NCI-H1048 (cell line): Measurements from ENCODE around the gene NUP62.

Source experiments
- DNase-seq: peaks from one replicate; lab custom pipeline; 2025; lab: John Stamatoyannopoulos, UW

The NUP62 gene

DNA sequence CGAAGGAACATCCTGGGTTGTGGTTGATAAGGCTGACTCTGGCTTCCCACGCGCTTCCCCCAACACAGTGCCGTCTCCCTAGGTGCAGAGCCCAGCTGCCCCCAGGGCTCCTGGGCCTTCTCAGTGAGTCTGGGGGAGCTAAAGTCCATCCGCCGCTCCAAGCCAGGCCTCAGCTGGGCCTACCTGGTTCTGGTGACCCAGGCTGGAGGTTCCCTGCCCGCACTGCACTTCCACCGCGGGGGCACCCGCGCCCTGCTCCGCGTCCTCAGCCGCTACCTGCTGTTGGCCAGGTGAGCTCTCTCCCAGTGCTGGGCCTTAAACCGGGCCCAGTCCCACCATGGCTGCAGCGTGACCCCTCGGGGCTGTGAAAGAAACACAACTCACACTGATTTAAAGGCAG, 48.1 kb downstream of the NUP62 start:
- DNase-seq: no peak

DNA sequence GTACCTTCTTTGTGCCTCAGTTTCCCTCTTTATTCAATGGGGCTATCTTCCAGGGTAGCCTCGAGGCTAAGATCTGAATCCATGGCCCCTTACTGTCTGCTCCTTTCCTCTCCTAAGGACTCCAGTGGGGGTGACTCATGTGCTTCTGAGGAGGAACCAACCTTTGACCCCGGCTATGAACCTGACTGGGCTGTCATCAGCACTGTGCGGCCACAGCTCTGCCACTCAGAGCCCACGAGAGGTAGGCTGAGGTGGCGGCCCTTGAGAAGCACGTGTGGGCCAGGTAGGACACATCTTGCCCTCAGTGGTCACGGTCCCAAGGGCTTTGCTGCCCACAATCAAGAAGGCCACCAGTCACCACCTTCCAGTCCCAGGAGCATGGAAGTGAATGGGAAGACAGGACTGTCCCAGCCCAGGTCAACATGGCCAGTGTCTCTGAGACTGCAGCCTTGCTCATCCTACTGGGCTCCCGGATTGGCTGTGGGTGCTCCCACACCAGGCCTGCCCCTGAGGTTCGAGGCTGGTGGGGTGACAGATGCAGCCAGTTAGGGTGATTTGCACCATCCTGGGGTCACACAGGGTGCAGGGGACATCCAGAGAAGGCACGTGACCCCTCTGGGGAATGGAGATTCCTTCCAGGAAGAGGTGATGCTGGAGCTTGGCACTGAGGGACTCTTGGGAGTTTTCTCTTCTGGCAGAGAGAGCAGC, 49.0 kb downstream of the NUP62 start:
- DNase-seq: no peak

- no peak for DNase-seq
These were observed 49.9 kb downstream of the NUP62 start for GRCh38 chr19:49879243-49879963.

GRCh38 chr19:49878744-49879070, 50.6 kb downstream of the NUP62 start:
- no peak for DNase-seq

DNA sequence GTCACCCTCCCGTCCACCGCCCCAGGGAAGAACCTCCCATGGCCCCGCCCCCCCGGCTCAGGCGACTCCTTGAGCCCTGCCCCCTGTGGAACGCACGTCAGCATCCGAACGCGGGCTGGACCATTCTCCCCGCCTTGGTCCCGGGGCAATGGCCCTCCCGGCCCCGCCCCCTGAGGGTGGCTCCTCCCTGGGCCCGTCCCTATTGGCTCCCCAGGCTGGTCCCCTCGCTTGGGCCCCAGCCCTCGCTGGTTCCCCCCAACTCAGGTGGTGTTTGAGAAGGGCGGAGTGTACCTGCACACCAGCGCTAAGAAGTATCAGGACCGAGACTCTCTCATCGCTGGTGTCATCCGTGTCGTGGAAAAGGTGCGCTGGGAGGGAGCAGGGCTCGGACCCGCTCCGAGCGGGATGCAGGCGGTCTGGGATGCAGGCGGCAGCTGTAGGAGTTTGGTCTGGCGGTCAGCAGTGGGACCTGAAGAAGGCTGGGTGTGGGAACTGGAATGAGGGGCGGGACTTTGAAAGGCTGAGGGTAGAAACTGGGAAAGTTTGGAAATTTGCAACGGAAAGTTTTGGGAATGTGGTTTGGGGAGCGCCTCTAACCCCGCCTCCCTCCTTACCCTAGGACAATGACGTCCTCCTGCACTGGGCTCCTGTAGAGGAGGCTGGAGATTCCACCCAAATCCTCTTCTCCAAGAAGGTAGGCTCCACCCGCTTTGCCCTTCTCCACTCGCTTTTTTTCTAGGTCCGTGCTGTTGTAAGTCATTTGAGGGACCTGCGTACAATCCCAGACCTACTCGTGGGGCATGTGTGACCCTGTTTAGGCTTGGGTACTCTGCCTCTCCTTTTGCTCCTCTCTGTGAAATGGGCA, 51.2 kb downstream of the NUP62 start:
- DNase-seq: peak; percentile 87

DNA sequence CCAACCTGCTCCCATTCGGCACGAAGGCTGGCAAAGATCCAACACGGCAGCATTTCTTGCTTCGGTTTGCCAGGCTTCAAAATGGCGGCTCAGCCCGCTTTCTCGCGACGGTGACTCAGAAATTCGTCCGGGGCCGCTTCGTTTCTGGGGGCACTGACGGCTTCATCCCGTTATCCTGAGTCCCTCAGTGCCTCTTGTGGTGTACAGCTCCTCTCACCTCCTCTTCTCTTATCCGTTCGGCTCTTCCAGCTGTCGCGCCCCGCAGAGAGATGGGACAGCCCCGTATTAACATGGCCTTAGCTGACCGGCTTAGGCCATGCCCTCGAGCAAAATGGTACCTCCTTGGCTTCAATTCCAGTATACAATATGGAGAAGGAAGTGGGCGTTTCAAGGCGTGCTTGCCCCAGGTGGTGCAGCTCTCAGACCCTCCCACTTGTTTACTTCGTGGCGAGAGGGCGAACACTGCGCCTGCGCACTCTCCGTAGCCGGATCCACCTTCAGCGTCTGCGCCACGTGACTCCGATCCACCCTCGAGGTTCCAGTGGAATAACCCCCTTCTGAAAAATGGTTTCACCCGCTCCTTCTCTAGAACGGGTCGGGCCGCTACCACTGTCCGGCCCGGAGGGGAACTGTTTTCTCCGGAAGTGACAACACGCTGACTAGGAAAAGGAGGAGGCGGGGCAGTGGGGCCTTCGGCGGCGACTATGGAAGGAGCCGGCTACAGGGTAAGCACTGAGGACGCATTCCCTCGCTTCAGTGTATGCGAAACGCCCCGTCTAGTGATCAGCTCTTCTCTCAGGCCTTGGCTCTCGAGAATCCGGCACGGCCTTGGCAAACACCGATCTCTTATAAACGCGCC, 52.1 kb downstream of the NUP62 start, which contains the start of the genes AKT1S1 and TBC1D17:
Gene AKT1S1 (minus strand): TSS at position 336 of the 859 bp plus-strand sequence. CDS start 4,060 bp downstream, outside the sequence.
Gene TBC1D17 (plus strand): TSS at position 683 of the 859 bp plus-strand sequence. CDS start 22 bp downstream, at position 705.
- DNase-seq: peak; percentile 99

- DNase-seq: peak; percentile 95
These were observed 52.8 kb downstream of the NUP62 start for GRCh38 chr19:49876422-49877019.

DNA sequence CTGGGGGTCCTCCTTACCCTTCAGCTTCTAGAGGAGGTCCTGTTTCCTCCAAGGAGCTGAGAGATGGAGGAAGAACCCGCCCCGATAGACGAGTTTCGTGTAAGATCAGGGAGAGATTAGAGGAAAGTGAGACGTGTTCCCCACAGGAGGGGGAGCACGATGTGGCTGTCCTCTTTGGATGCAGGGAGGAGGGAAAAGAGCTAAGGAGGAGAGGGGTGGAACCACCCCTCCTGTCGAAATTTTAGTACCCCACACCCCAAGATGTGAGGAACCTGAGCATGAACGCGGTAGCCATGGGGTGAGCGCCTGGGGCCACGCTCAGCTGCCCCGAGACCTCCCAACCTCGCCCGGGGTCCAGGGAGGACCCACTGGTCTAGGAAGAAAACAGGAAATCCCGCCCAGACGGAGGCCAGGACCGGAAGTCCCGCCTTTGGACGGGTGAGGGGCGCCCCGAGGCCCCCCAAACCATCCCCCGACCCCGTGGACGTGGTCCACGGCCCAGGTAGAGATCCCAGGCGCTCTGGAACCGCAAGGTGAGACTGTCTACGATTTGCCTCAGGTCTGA, 53.4 kb downstream of the NUP62 start:
- no peak for DNase-seq

DNA sequence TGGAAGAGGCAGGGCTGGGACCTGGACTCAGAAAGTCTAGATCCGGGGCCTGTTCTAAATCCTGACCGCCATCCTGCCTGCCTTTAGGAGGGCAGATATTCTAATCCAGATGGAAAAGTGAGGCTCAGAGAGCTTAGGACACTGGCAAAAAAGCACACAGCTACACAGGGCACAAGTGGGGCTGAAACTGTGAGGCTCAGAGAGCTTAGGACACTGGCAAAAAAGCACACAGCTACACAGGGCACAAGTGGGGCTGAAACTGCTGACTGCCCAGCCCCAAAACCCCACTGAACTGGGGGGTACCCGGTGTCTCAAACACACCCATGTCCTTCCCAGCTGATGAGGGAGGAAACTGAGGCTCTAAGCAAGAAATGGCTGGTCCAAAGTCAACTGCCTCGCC, 54.1 kb downstream of the NUP62 start:
- DNase-seq: no peak

DNA sequence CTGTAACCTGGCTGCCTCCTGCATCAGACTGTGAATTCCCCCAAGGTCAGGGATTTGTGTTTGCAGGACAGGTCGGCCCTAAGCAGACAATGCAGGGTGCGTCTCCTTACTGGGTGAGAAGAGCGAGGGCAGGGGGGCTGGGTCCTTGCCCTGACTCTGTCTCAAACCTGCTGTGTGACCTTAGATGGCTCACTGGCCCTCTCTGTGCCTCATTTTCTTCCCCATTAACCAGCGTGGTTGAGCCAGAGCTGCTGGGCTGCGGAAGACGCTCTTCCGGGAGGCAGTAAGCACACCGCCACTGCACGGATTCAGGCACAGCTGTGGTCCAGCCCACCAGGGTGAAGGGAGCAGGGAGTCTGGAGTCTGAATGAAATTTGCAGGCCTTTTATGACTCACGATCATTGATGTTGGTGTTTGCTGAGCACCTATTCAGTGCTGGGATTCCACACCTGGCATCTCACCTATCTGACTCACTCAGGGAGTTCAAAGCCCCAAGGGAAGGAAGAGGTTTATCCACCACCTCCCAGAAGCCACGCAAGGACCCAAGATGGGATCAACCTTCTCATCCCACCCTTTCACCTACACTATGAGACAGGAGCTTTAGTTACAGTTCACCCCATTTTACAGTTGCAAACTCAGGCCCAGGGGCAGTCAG, 54.7 kb downstream of the NUP62 start:
- DNase-seq: no peak

DNA sequence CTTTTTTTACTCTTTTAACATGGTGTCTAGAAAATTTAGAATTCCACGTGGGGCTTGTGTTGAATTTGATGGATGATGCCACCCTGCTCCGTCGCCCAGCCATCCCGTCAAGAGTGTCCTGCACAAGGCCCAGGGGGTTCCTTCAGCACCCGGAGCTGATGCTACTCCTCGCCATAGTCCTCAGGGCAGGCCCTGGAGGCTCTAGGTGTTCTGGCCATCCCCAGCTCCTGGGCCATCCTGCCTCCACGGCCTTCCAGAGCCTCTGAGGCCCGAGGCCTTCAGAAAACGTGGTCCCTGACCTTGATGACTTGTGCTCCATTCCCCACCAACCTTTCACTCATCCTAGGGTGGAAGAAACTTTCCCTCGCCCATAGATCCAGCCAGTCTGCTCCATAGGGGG, 55.5 kb downstream of the NUP62 start:
- DNase-seq: no peak

DNA sequence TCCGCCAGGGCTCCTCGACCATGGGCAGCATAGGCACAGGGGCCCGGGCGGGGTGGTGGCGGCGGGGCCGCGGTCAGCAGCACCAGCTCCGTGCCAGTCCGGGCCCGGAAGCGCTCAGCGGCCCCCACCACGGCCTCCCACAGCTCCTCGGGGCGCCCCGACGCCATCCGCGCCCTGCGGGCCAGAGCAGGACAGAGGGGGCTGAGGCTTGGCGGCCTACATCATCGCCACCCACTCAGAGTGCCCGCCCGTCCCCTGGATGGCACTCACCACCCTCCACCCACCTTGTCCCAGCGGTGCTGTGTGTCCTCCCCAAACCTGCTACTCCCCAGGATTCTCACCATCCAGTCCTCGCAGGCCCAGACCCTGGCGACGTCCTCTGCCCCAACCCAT, 56.2 kb downstream of the NUP62 start:
- no peak for DNase-seq

DNA sequence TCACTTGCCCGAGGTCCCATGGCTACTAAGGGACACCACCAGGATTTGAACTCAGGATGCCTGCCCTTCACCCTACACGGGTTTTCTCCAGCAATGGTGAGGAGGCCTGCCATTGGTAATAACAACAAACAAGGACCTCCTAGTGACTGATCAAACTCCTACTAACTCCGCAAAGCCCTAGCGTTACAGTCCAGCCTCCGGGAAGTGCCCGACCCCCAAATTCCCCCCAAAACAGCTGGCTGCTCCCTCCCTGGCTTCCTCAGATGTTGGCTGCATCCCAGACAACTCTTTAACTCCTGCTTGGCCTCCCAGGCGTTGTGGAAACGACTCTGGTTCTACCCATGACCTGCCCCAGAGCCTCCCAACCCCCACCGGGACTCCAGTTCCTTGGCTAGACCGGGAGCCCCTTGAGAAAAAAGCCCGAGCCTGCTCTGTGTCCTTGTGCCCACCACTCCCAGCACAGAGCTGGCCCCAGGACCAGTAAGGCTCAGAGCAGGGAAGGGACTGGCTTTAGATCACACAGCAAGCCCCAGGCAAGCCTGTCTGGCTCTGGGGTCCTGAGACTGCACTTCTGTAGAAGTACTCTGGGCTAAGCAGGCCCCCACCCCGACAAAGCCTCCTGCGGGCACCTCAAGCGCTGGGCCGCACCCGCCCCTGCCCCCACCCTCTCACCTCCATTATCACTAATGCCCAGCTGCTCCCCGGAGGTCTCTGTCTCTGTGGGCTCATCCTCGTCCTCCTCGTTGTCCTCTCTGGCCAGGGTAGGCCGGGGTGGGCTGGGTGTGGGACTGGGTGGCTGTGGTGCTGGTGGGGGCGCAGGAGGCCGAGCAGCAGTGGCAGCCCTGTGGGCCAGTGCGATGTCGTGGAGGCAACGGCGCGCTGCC, 56.8 kb downstream of the NUP62 start:
- DNase-seq: no peak

DNA sequence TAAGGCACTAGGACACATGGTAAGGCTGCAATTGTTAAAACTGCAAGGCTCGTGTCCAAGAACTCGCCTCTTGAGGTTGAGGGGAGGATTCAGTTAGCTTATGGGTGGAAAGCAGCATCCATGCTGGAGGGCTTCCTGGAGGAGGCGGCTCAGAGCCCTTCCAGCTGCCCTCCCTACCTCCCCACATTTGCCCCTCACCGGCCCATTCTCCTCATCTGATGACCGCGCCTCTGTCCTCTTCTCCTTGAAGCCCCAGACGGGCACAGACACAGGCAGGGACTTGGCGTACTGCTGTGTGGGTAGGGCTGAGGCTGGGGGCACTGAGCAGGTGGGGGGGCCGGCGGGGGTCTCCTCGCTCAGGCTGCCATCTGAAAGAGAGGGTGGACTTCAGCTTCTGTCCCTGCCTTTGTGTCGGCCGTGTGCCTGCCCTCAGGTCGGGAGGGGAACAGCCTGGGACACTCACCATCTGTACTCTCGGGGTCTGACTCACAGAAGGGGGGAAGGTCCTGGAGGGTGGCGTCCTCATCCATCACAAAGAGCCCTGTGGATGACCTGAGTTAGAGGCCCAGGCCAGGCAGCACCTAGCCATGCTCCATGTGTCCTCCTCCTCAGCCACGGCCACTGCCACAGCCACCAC, 57.8 kb downstream of the NUP62 start:
- no peak for DNase-seq

DNA sequence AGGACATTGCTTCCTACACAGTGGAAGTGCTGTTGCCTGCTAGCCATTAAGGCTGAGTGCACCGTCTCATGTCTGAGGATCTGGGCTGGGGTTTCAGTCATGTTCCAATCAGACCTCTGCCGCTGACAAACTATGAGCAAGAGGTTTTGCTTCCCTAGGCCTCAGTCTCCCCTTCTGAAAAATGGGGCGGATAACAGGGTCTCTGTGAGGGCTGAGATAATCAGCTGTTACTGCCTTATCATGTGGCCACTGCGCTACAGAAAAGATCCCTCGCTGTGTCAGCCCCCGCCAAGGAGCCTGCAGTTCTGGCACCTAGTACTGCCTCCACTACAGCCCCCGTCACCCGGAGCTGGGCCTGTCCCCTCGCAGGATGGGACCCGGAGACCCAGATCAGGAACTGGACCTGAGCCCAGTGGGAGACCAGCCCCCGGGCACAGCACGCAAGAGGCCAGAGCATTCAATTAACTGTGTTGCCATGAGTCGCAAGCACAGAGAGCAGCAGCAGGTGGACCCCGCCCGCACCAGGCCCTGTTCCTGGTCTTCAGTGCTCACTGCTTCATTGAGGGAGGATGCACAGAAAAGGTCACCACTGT, 58.9 kb downstream of the NUP62 start:
- no peak for DNase-seq

GRCh38 chr19:49869484-49870308, 59.6 kb downstream of the NUP62 start:
- peak; percentile 97 for DNase-seq

DNA sequence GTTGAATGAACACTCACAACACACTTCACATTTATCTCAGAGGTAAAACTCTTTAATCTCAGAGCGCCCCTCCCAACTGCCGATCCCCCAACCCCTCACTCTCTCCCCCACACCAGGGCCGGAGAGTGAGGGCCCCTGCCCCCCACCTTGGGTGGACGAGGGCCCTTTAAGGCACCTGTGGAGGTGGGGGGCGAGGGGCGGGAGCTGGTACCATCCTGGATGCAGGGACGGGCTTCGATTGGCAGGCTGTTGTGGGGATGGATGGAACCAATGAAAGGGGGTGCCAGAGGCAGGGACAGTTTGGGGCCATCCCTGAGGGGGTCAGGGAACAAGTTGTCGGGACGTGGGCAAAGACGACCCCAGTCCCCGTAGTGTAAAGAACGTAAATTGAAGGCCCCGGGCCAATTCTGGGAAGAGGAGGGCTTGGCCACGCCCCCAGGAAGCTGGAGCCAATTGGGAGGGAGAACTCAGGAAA, 60.3 kb downstream of the NUP62 start:
- no peak for DNase-seq
